Activated CD8-positive, alpha-beta T cell treated with anti-CD3 and anti-CD28 coated beads for 36 hours (primary cell): ENCODE measurements around the gene ENC1. TPM values are rescaled to one million over a fixed set of nuclear protein-coding genes. Genes with fewer than 3 reads are reported as not detected.

Source experiments
- ATAC-seq: fragments of 200-7000 bp; cut with Tn5 transposase; one replicate; pipeline ENCODE4 v1.10.0; 2021; ENCODE audit warnings: mild to moderate bottlenecking, moderate library complexity
- CTCF ChIA-PET: fragments of 350-600 bp; sonication (Branson Sonifier 250); formaldehyde crosslinking; loops from one replicate; lab custom pipeline; 2021; ENCODE audit warnings: antibody characterized with exemption; lab: Charles Lee
- POLR2A ChIA-PET: fragments of 350-600 bp; sonication (Branson Sonifier 250); formaldehyde crosslinking; loops from one replicate; lab custom pipeline; 2021; ENCODE audit warnings: antibody characterized with exemption; lab: Charles Lee
- DNase-seq: peaks from one replicate; pipeline ENCODE4 v3.0.0-alpha.2; 2020
- H3K27ac Mint-ChIP-seq: one replicate; pipeline ENCODE4 v1.8.0; 2021; ENCODE audit warnings: mild to moderate bottlenecking, mixed read lengths
- H3K27me3 Mint-ChIP-seq: one replicate; pipeline ENCODE4 v1.8.0; 2021; ENCODE audit warnings: mixed read lengths
- H3K36me3 Mint-ChIP-seq: one replicate; pipeline ENCODE4 v1.8.0; 2021; ENCODE audit warnings: low read depth, mixed read lengths
- H3K4me1 Mint-ChIP-seq: one replicate; pipeline ENCODE4 v1.8.0; 2021; ENCODE audit warnings: low read depth, mixed read lengths
- H3K4me3 Mint-ChIP-seq: one replicate; pipeline ENCODE4 v1.8.0; 2021; ENCODE audit warnings: mild to moderate bottlenecking, moderate library complexity, mixed read lengths
- H3K9me3 Mint-ChIP-seq: one replicate; pipeline ENCODE4 v1.8.0; 2021; ENCODE audit warnings: mixed read lengths
- CTCF ChIP-seq: fragments of 200-600 bp; IDR thresholded peaks from one replicate; pipeline ENCODE4 v1.8.0; 2022; ENCODE audit warnings: antibody characterized with exemption, mild to moderate bottlenecking
- intact Hi-C: fragments of 100-400 bp; cut with micrococcal nuclease; formaldehyde crosslinking; loops from one replicate; pipeline ENCODE4 v1.10.0; 2022
- total RNA-seq, 2 experiments: library from RNA; stranded (reverse); gene quantifications; one replicate each; pipeline ENCODE4 v1.2.3, GENCODE V29; 2021

Gene ENC1
- total RNA-seq, 2 experiments from 2014 or later = 0.16 to 0.60 TPM

- no peak for ATAC-seq
- intact Hi-C loops = no loop called here
- Mint-ChIP-seq H3K4me3 (no peak overlapping the region), H3K9me3 (no peaks in the 10 kb centered on the region), H3K27ac (no peak overlapping the region), H3K4me1 (no peaks in the 10 kb centered on the region), H3K36me3 (no peaks in the 10 kb centered on the region), H3K27me3 (peaks cover 17% of the 10 kb centered on the region)
- ChIA-PET CTCF (no interaction called here), POLR2A (no interaction called here)
- no peak for DNase-seq
- no peak for TF ChIP-seq CTCF
These were observed 43.6 kb downstream of the ENC1 start for GRCh38 chr5:74596927-74597326.

GRCh38 chr5:74595143-74595925 is 45.2 kb downstream of the ENC1 start:
- intact Hi-C loops = no loop called here
- CTCF ChIA-PET = no interaction called here
- Mint-ChIP-seq H3K4me3 (no peak overlapping the region), H3K9me3 (no peaks in the 10 kb centered on the region), H3K36me3 (no peaks in the 10 kb centered on the region), H3K4me1 (no peaks in the 10 kb centered on the region), H3K27me3 (peaks cover 14% of the 10 kb centered on the region), H3K27ac (no peak overlapping the region)
- POLR2A ChIA-PET = no interaction called here
- DNase-seq (no peak), ATAC-seq (no peak)
- no peak for TF ChIP-seq CTCF

- Mint-ChIP-seq H3K27me3 (peaks cover 11% of the 10 kb centered on the region), H3K36me3 (no peaks in the 10 kb centered on the region)
- CTCF ChIA-PET = no interaction called here
These were observed 46.1 kb downstream of the ENC1 start for GRCh38 chr5:74594137-74595040.

GRCh38 chr5:74589204-74590056 is 51.1 kb downstream of the ENC1 start:
- intact Hi-C loops = no loop called here
- H3K9me3 Mint-ChIP-seq = no peaks in the 10 kb centered on the region
- H3K27me3 Mint-ChIP-seq = peaks cover 3% of the 10 kb centered on the region
- POLR2A ChIA-PET = no interaction called here
- H3K4me1 Mint-ChIP-seq = no peaks in the 10 kb centered on the region
- DNase-seq (no peak), ATAC-seq (no peak)
- H3K4me3 Mint-ChIP-seq = no peak overlapping the region
- no peak overlapping the region for H3K27ac Mint-ChIP-seq
- CTCF ChIA-PET = interaction anchor here (1.4 kb wide), 1 partner anchor 60 kb away, joined by 3 read pairs; no protein-coding TSS in a partner anchor
- no peaks in the 10 kb centered on the region for H3K36me3 Mint-ChIP-seq
- no peak for TF ChIP-seq CTCF

More at GRCh38 chr5:74594137-74595040, 46.1 kb downstream of the ENC1 start:
- Mint-ChIP-seq H3K9me3 (no peaks in the 10 kb centered on the region), H3K4me3 (no peak overlapping the region), H3K27ac (no peak overlapping the region), H3K4me1 (no peaks in the 10 kb centered on the region)
- POLR2A ChIA-PET = no interaction called here
- no peak for TF ChIP-seq CTCF
- intact Hi-C loops = no loop called here
- no peak for ATAC-seq
- DNase-seq = no peak
